Vagina (tissue), 2 donors: Measurements from ENCODE around the gene KIAA1549.

Source experiments
- CTCF ChIP-seq, 3 experiments: fragments of 450-650 bp in 2 of 3; fragments of 200-600 bp in 1 of 3; sonication (generic) in 1 of 3; IDR thresholded peaks; one replicate each; pipeline ENCODE4 v1.5.1; 2017 to 2019; ENCODE audit warnings: antibody characterized with exemption in 3 of 3, mild to moderate bottlenecking in 2 of 3, moderate library complexity in 2 of 3
- POLR2A ChIP-seq, 2 donors: fragments of 450-650 bp; IDR thresholded peaks; one replicate each; pipeline ENCODE4 v1.6.1; 2017; ENCODE audit warnings: antibody characterized with exemption in 2 of 2, mild to moderate bottlenecking in 2 of 2, moderate library complexity in 2 of 2

DNA sequence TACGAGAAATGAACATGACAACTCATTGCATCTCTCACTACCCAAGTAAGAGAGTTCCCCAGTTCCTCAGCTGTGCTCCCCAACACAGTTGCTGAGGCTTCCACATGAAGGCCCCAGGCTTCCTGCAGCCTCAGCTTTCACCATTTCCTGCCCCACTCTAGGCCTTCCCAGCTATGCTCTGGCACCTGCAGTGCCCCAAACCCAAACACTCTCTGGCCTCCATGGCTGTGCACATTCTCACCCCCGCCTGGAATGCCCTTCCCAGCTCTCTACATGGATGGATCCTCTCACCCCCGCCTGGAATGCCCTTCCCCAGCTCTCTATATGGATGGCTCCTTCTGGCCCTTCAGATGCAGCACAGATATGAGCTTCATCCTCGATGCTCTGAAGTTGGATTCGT lies 61.3 kb downstream of the KIAA1549 start:
- TF ChIP-seq CTCF (IDR thresholded peaks at IDR 0.05) (no peak), POLR2A (IDR thresholded peaks at IDR 0.05) (no peak)
